GM18861 (cell line): ENCODE measurements around the gene GPR37L1.
"Not testable (repeated sequence)": the region's sequence is repeated elsewhere in the genome, so short reads cannot be mapped to it uniquely, and the experiment has no call there.

Experiments
- ATAC-seq: cut with Tn5 transposase; IDR thresholded peaks from one replicate; pipeline ENCODE4 v1.9.1; 2021; ENCODE audit not compliant: unreplicated experiment

The GPR37L1 gene

GRCh38 chr1:202133001-202133400 lies 10.3 kb downstream of the GPR37L1 start:
- no peak for ATAC-seq

- ATAC-seq, result no peak
Observed at GRCh38 chr1:202133496-202133895, 10.8 kb downstream of the GPR37L1 start.

GRCh38 chr1:202133989-202134388 lies 11.3 kb downstream of the GPR37L1 start:
- no peak for ATAC-seq

- ATAC-seq, result no peak
Observed at GRCh38 chr1:202134645-202135172, 12.0 kb downstream of the GPR37L1 start.

- ATAC-seq, result peak; percentile 79
Observed at GRCh38 chr1:202135221-202135721, 12.6 kb downstream of the GPR37L1 start.

- no peak for ATAC-seq
Observed at GRCh38 chr1:202140833-202141232, 18.1 kb downstream of the GPR37L1 start.

GRCh38 chr1:202141468-202141867 lies 18.8 kb downstream of the GPR37L1 start:
- not testable (repeated sequence) for ATAC-seq

GRCh38 chr1:202143011-202143767 lies 20.5 kb downstream of the GPR37L1 start:
- ATAC-seq, result no peak

- no peak for ATAC-seq
Observed at GRCh38 chr1:202143768-202144401, 21.2 kb downstream of the GPR37L1 start.

GRCh38 chr1:202144402-202145067 lies 21.8 kb downstream of the GPR37L1 start, which contains the start of gene ARL8A:
TSS of gene ARL8A (minus strand) at chr1:202144737. CDS start at chr1:202144572, 165 bp downstream.
- ATAC-seq, result no peak

- no peak for ATAC-seq
Observed at GRCh38 chr1:202145068-202145743, 22.5 kb downstream of the GPR37L1 start.

- ATAC-seq, result not testable (repeated sequence)
Observed at GRCh38 chr1:202145744-202146140, 23.0 kb downstream of the GPR37L1 start.

GRCh38 chr1:202146279-202146678 lies 23.6 kb downstream of the GPR37L1 start:
- no peak for ATAC-seq

GRCh38 chr1:202146993-202147392 lies 24.3 kb downstream of the GPR37L1 start:
- no peak for ATAC-seq

- no peak for ATAC-seq
Observed at GRCh38 chr1:202148391-202148790, 25.7 kb downstream of the GPR37L1 start.

- no peak for ATAC-seq
Observed at GRCh38 chr1:202149566-202149965, 26.8 kb downstream of the GPR37L1 start.

GRCh38 chr1:202150187-202150586 lies 27.5 kb downstream of the GPR37L1 start:
- no peak for ATAC-seq

GRCh38 chr1:202150602-202151001 lies 27.9 kb downstream of the GPR37L1 start:
- ATAC-seq, result no peak

GRCh38 chr1:202151045-202151444 lies 28.3 kb downstream of the GPR37L1 start:
- no peak for ATAC-seq

- ATAC-seq, result no peak
Observed at GRCh38 chr1:202152399-202152798, 29.7 kb downstream of the GPR37L1 start.

GRCh38 chr1:202153284-202153683 lies 30.6 kb downstream of the GPR37L1 start:
- no peak for ATAC-seq
